WERI-Rb-1 (cell line): ENCODE measurements around the gene PRKCH.

Experiments
- DNase-seq: peaks from one replicate; pipeline ENCODE4 v3.0.0-alpha.2; 2020
- H3K27ac ChIP-seq: fragments of 250-450 bp; sonication (Bioruptor Pico); 2 replicates; pipeline ENCODE4 v1.5.1; 2020; ENCODE audit warnings: mild to moderate bottlenecking, moderate library complexity
- H3K27me3 ChIP-seq: fragments of 250-450 bp; sonication (Bioruptor Pico); 2 replicates; pipeline ENCODE4 v1.5.1; 2021; ENCODE audit warnings: mild to moderate bottlenecking, low read depth, moderate library complexity; ENCODE audit not compliant: insufficient read depth, severe bottlenecking
- H3K36me3 ChIP-seq: fragments of 250-450 bp; sonication (Bioruptor Pico); 2 replicates; pipeline ENCODE4 v1.5.1; 2020; ENCODE audit warnings: mild to moderate bottlenecking, moderate library complexity
- H3K4me3 ChIP-seq: 2 replicates; pipeline ENCODE4 v1.5.1; 2011; ENCODE audit warnings: low read depth, mild to moderate bottlenecking, control low read depth, low read length
- H3K9me3 ChIP-seq: fragments of 250-450 bp; sonication (Bioruptor Pico); 2 replicates; pipeline ENCODE4 v1.5.1; 2021; ENCODE audit warnings: mild to moderate bottlenecking, moderate library complexity; ENCODE audit not compliant: severe bottlenecking
- TF ChIP-seq, protein P1 (sequence below): IDR thresholded peaks from 2 replicates; pipeline ENCODE4 v1.5.1; 2011; ENCODE audit warnings: low read depth, mild to moderate bottlenecking, control low read depth, inconsistent platforms, low read length

The PRKCH gene

DNA sequence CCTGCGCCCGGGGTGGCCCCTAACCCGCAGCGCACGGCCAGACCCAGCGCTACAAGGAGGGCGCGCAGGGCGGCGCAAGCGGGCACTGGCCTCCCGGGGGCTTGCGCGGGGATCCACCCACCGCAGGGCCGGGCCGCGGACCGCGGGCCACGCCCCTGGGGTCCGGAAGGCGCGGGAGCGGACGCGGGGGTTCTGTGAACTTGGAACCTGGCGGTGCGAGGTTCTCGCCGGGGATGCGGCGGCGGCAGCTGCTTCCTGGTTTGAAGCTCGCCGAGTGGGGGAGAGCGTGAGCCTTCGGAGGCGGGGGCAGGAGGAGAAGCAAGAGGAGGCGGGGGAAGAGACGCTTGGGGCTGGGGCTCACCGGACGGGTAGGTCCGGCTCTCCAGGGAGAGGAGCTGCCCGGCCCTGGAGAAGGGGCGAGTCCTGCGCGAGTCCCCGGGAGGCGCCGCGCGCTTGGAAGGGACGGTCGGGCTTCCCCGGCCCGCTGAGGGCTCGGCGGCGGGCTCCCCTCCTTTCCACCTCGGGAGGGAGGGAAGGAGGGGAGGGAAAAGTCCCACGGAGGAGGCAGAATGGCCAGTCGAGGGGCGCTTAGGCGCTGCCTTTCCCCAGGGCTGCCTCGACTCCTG lies at the start of gene PRKCH:
Gene PRKCH (plus strand): TSS at position 195 of the 626 bp plus-strand sequence. CDS start 523 bp downstream, outside the sequence.
- H3K27me3 ChIP-seq: no peaks in the 10 kb centered on the region
- TF ChIP-seq, protein P1, sequence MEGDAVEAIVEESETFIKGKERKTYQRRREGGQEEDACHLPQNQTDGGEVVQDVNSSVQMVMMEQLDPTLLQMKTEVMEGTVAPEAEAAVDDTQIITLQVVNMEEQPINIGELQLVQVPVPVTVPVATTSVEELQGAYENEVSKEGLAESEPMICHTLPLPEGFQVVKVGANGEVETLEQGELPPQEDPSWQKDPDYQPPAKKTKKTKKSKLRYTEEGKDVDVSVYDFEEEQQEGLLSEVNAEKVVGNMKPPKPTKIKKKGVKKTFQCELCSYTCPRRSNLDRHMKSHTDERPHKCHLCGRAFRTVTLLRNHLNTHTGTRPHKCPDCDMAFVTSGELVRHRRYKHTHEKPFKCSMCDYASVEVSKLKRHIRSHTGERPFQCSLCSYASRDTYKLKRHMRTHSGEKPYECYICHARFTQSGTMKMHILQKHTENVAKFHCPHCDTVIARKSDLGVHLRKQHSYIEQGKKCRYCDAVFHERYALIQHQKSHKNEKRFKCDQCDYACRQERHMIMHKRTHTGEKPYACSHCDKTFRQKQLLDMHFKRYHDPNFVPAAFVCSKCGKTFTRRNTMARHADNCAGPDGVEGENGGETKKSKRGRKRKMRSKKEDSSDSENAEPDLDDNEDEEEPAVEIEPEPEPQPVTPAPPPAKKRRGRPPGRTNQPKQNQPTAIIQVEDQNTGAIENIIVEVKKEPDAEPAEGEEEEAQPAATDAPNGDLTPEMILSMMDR: no peak
- H3K27ac ChIP-seq: no peak within 1 kb of the TSS
- peak; percentile 65 for DNase-seq
- peaks cover 5% of the 10 kb centered on the region for H3K9me3 ChIP-seq
- no peaks in the 10 kb centered on the region for H3K36me3 ChIP-seq
- H3K4me3 ChIP-seq: peak within 1 kb of the TSS; percentile 64

GRCh38 chr14:61277232-61277631 lies 44.1 kb upstream of the PRKCH start:
- no peak for DNase-seq
- no peaks in the 10 kb centered on the region for H3K36me3 ChIP-seq
- H3K27ac ChIP-seq: no peak overlapping the region
- H3K4me3 ChIP-seq: no peak overlapping the region
- H3K9me3 ChIP-seq: peaks cover 4% of the 10 kb centered on the region
- H3K27me3 ChIP-seq: no peaks in the 10 kb centered on the region
- TF ChIP-seq, protein P1: no peak

DNA sequence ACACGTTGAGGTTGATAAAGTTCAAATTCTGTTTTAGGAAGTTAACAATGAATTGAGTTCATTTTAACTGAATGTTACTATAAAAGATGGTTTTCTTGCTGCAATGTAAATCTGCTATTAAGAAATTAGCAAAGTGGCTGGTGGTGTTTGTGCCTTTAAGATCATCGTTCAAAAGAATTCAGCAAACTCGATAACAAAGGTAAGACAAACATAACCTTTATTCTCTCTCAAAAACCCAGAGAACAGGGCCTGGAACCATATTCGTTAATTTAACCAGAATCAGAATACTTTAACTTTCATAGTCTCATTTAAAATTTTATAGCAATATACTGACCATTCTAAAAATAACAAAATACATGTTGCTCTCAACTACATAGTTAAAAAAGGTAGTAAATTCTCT lies 43.6 kb upstream of the PRKCH start:
- H3K9me3 ChIP-seq: peaks cover 4% of the 10 kb centered on the region
- H3K4me3 ChIP-seq: no peak overlapping the region
- H3K27ac ChIP-seq: no peak overlapping the region
- no peak for DNase-seq
- H3K36me3 ChIP-seq: no peaks in the 10 kb centered on the region
- H3K27me3 ChIP-seq: no peaks in the 10 kb centered on the region
- TF ChIP-seq, protein P1: no peak

- DNase-seq: no peak
- H3K4me3 ChIP-seq: no peak overlapping the region
- peaks cover 4% of the 10 kb centered on the region for H3K9me3 ChIP-seq
- H3K36me3 ChIP-seq: no peaks in the 10 kb centered on the region
- TF ChIP-seq, protein P1: no peak
- no peak overlapping the region for H3K27ac ChIP-seq
- H3K27me3 ChIP-seq: no peaks in the 10 kb centered on the region
Observed at GRCh38 chr14:61279082-61279481, 42.3 kb upstream of the PRKCH start.

- TF ChIP-seq, protein P1: no peak
- peaks cover 4% of the 10 kb centered on the region for H3K9me3 ChIP-seq
- no peaks in the 10 kb centered on the region for H3K27me3 ChIP-seq
- no peak for DNase-seq
- no peak overlapping the region for H3K4me3 ChIP-seq
- H3K36me3 ChIP-seq: no peaks in the 10 kb centered on the region
- H3K27ac ChIP-seq: no peak overlapping the region
Observed at GRCh38 chr14:61280092-61280525, 41.3 kb upstream of the PRKCH start.

DNA sequence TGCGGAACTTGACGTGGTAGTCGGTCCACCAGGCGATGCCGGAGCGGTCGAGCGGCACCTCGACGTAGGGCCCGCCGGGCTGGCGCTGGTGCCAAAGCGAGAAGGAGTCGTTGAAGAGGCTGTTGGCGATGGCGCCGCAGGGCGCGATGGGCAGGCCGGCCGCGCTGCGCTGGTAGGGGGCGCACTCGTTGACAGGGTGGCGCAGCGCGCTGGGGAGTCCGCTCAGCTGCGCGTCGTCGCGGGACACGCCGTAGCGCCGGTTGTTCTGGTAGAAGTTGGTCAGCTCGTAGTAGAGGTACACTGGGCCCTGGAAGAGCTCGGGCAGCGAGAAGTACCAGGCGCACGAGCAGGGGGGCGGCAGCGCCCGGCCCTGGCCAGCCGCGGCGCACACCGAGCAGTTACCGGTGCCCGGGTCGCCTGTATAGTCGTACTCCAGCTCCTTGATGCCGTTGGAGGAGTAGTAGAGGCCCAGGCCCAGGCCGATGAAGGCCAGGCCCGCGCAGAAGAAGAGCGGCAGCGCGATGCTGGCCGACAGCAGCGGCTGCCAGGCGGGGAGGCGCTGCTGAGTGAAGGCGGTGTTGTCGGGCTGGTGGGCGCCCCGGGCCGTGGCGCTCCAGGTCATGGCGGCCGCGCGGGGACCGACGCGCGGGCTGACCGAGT lies 40.7 kb upstream of the PRKCH start:
- Histone ChIP-seq H3K9me3 (peaks cover 4% of the 10 kb centered on the region), H3K36me3 (no peaks in the 10 kb centered on the region), H3K4me3 (no peak overlapping the region), H3K27me3 (no peaks in the 10 kb centered on the region), H3K27ac (no peak overlapping the region)
- no peak for DNase-seq
- TF ChIP-seq, protein P1: no peak
